Endothelial cell (in vitro differentiated cells): ENCODE results near the gene PDE4D. TPM values are rescaled to one million over a fixed set of nuclear protein-coding genes. Genes with fewer than 3 reads are reported as not detected.
A peak's percentile ranks its signal among the peaks of the same experiment; 100 is the strongest.

Experiments
- DNase-seq: peaks from one replicate; pipeline ENCODE4 v3.0.0; 2021; ENCODE audit warnings: low spot score
- H3K27ac Mint-ChIP-seq: one replicate; pipeline ENCODE4 v1.8.0; 2021; ENCODE audit warnings: mixed read lengths, inconsistent platforms; ENCODE audit not compliant: unreplicated experiment
- H3K27me3 Mint-ChIP-seq: one replicate; pipeline ENCODE4 v1.8.0; 2021; ENCODE audit warnings: mild to moderate bottlenecking, moderate library complexity, mixed read lengths, inconsistent platforms; ENCODE audit not compliant: unreplicated experiment
- H3K36me3 Mint-ChIP-seq: one replicate; pipeline ENCODE4 v1.8.0; 2021; ENCODE audit warnings: mild to moderate bottlenecking, low read depth, mixed read lengths, inconsistent platforms; ENCODE audit not compliant: unreplicated experiment
- H3K4me1 Mint-ChIP-seq: one replicate; pipeline ENCODE4 v1.8.0; 2021; ENCODE audit warnings: mild to moderate bottlenecking, mixed read lengths, inconsistent platforms; ENCODE audit not compliant: unreplicated experiment
- H3K4me3 Mint-ChIP-seq: one replicate; pipeline ENCODE4 v1.8.0; 2021; ENCODE audit warnings: mild to moderate bottlenecking, mixed read lengths, inconsistent platforms; ENCODE audit not compliant: unreplicated experiment
- H3K9me3 Mint-ChIP-seq: one replicate; pipeline ENCODE4 v1.8.0; 2021; ENCODE audit warnings: mixed read lengths, inconsistent platforms; ENCODE audit not compliant: unreplicated experiment
- CTCF ChIP-seq: fragments of 200-600 bp; sonication (generic); IDR thresholded peaks from one replicate; pipeline ENCODE4 v1.5.0; 2021; ENCODE audit warnings: antibody characterized with exemption; ENCODE audit not compliant: unreplicated experiment
- total RNA-seq: library from RNA; stranded (reverse); fragmentation: NEBNext Ultra II Directional; extraction: Animal tissue kit (Norgen Biotek cat#: 25700); gene quantifications from one replicate; pipeline ENCODE4 v1.2.1, GENCODE V29; 2021; ENCODE audit not compliant: unreplicated experiment

The PDE4D gene
- total RNA-seq, 1 donor from 2014 or later, result 9.4 TPM

- no peak overlapping the region for H3K27ac Mint-ChIP-seq
- H3K9me3 Mint-ChIP-seq, result no peaks in the 10 kb centered on the region
- H3K27me3 Mint-ChIP-seq, result peaks cover 2% of the 10 kb centered on the region
- TF ChIP-seq CTCF, result no peak
- DNase-seq, result no peak
- H3K36me3 Mint-ChIP-seq, result no peaks in the 10 kb centered on the region
- H3K4me3 Mint-ChIP-seq, result no peak overlapping the region
- H3K4me1 Mint-ChIP-seq, result peaks cover 6% of the 10 kb centered on the region
Observed at GRCh38 chr5:59919484-59919883, 26.0 kb upstream of the PDE4D start.

GRCh38 chr5:59917121-59917520 lies 23.6 kb upstream of the PDE4D start:
- Mint-ChIP-seq H3K4me1 (peaks cover 11% of the 10 kb centered on the region), H3K4me3 (no peak overlapping the region), H3K27me3 (no peaks in the 10 kb centered on the region), H3K9me3 (no peaks in the 10 kb centered on the region), H3K36me3 (no peaks in the 10 kb centered on the region), H3K27ac (no peak overlapping the region)
- no peak for TF ChIP-seq CTCF
- DNase-seq, result no peak

GRCh38 chr5:59905188-59905587 lies 11.7 kb upstream of the PDE4D start:
- TF ChIP-seq CTCF, result no peak
- no peak overlapping the region for H3K4me3 Mint-ChIP-seq
- no peaks in the 10 kb centered on the region for H3K4me1 Mint-ChIP-seq
- no peak overlapping the region for H3K27ac Mint-ChIP-seq
- no peak for DNase-seq
- H3K9me3 Mint-ChIP-seq, result no peaks in the 10 kb centered on the region
- H3K27me3 Mint-ChIP-seq, result no peaks in the 10 kb centered on the region
- H3K36me3 Mint-ChIP-seq, result no peaks in the 10 kb centered on the region

- Mint-ChIP-seq H3K27ac (no peak overlapping the region), H3K4me3 (no peak overlapping the region), H3K36me3 (peaks cover 5% of the 10 kb centered on the region), H3K27me3 (peaks cover 17% of the 10 kb centered on the region), H3K4me1 (peaks cover 14% of the 10 kb centered on the region), H3K9me3 (no peaks in the 10 kb centered on the region)
- no peak for TF ChIP-seq CTCF
- no peak for DNase-seq
Observed at GRCh38 chr5:59897075-59897474, 3.5 kb upstream of the PDE4D start.

GRCh38 chr5:59891962-59892643 lies 1.4 kb downstream of the PDE4D start:
- Mint-ChIP-seq H3K4me3 (peak overlapping the region; percentile 74), H3K36me3 (peaks cover 5% of the 10 kb centered on the region), H3K9me3 (no peaks in the 10 kb centered on the region), H3K4me1 (peaks cover 21% of the 10 kb centered on the region), H3K27ac (no peak overlapping the region), H3K27me3 (peaks cover 20% of the 10 kb centered on the region)
- peak; percentile 4 for DNase-seq
- TF ChIP-seq CTCF, result no peak
